ENCODE measurements around the gene VAMP7.

GRCh38 chrX:155983326-155983725 lies 102.2 kb downstream of the VAMP7 start:
- TF ChIP-seq CTCF (IDR thresholded peaks at IDR 0.05; ENCODE audit: poor library complexity, severe bottlenecking) (no peak), EP300 (conservative IDR thresholded peaks at IDR 0.05; ENCODE audit: poor library complexity, severe bottlenecking) (no peak), POLR2AphosphoS5 (IDR thresholded peaks at IDR 0.05) (no peak), SMC3 (conservative IDR thresholded peaks at IDR 0.05; ENCODE audit: poor library complexity) (no peak)

Data from neural cell (in vitro differentiated cells).